GM18498 (cell line): ENCODE results near the gene RABGAP1L.

Experiments
- ATAC-seq: cut with Tn5 transposase; IDR thresholded peaks from one replicate; pipeline ENCODE4 v1.9.1; 2021; ENCODE audit warnings: mild to moderate bottlenecking, moderate library complexity; ENCODE audit not compliant: unreplicated experiment

Gene RABGAP1L

GRCh38 chr1:174911606-174912005, 752.3 kb downstream of the RABGAP1L start:
- ATAC-seq: no peak

- no peak for ATAC-seq
These were observed 752.9 kb downstream of the RABGAP1L start for GRCh38 chr1:174912264-174912663.

- no peak for ATAC-seq
These were observed 754.0 kb downstream of the RABGAP1L start for GRCh38 chr1:174913225-174913903.

GRCh38 chr1:174914991-174915390, 755.7 kb downstream of the RABGAP1L start:
- ATAC-seq: no peak

- no peak for ATAC-seq
These were observed 757.5 kb downstream of the RABGAP1L start for GRCh38 chr1:174916846-174917245.

GRCh38 chr1:174920093-174920492, 760.8 kb downstream of the RABGAP1L start:
- ATAC-seq: no peak

- ATAC-seq: no peak
These were observed 762.8 kb downstream of the RABGAP1L start for GRCh38 chr1:174922121-174922520.

GRCh38 chr1:174923820-174924219, 764.5 kb downstream of the RABGAP1L start:
- ATAC-seq: no peak

GRCh38 chr1:174928541-174928940, 769.2 kb downstream of the RABGAP1L start:
- ATAC-seq: no peak

GRCh38 chr1:174931214-174931613, 771.9 kb downstream of the RABGAP1L start:
- ATAC-seq: no peak

- ATAC-seq: no peak
These were observed 773.3 kb downstream of the RABGAP1L start for GRCh38 chr1:174932587-174932986.

GRCh38 chr1:174935961-174936727, 776.8 kb downstream of the RABGAP1L start:
- ATAC-seq: no peak

- ATAC-seq: no peak
These were observed 779.1 kb downstream of the RABGAP1L start for GRCh38 chr1:174938281-174939007.

- ATAC-seq: no peak
These were observed 780.6 kb downstream of the RABGAP1L start for GRCh38 chr1:174939775-174940545.

GRCh38 chr1:174940646-174941175, 781.4 kb downstream of the RABGAP1L start:
- ATAC-seq: no peak

- no peak for ATAC-seq
These were observed 783.4 kb downstream of the RABGAP1L start for GRCh38 chr1:174942547-174943255.

GRCh38 chr1:174946031-174946430, 786.7 kb downstream of the RABGAP1L start:
- no peak for ATAC-seq

GRCh38 chr1:174949061-174949460, 789.7 kb downstream of the RABGAP1L start:
- no peak for ATAC-seq

- no peak for ATAC-seq
These were observed 790.3 kb downstream of the RABGAP1L start for GRCh38 chr1:174949645-174950044.
